C4-2B (cell line): ENCODE measurements around the gene GDF2.

Experiments
- H3K27ac ChIP-seq: fragments of 450-650 bp; 2 replicates; pipeline ENCODE4 v1.5.1; 2017
- CTCF ChIP-seq: fragments of 450-650 bp; conservative IDR thresholded peaks from 2 replicates; pipeline ENCODE4 v1.5.1; 2017; ENCODE audit warnings: mild to moderate bottlenecking
- ZFX ChIP-seq: fragments of 450-650 bp; IDR thresholded peaks from 2 replicates; pipeline ENCODE4 v1.6.1; 2017

The GDF2 gene

GRCh38 chr10:47364911-47365310 is 42.7 kb downstream of the GDF2 start:
- no peak overlapping the region for H3K27ac ChIP-seq
- TF ChIP-seq ZFX: no peak
- TF ChIP-seq CTCF: no peak

- no peak overlapping the region for H3K27ac ChIP-seq
- no peak for TF ChIP-seq ZFX
- no peak for TF ChIP-seq CTCF
Observed at GRCh38 chr10:47365431-47366180, 43.4 kb downstream of the GDF2 start.

GRCh38 chr10:47366181-47366631 is 44.0 kb downstream of the GDF2 start:
- TF ChIP-seq CTCF (no peak), ZFX (no peak)
- no peak overlapping the region for H3K27ac ChIP-seq

- TF ChIP-seq CTCF (no peak), ZFX (no peak)
- H3K27ac ChIP-seq: no peak overlapping the region
Observed at GRCh38 chr10:47366731-47367460, 44.6 kb downstream of the GDF2 start.

- no peak overlapping the region for H3K27ac ChIP-seq
- TF ChIP-seq ZFX (no peak), CTCF (no peak)
Observed at GRCh38 chr10:47367646-47368045, 45.4 kb downstream of the GDF2 start.

- TF ChIP-seq ZFX (no peak), CTCF (no peak)
- H3K27ac ChIP-seq: no peak overlapping the region
Observed at GRCh38 chr10:47368431-47369180, 46.4 kb downstream of the GDF2 start.
